NCI-H2029 (cell line): Measurements from ENCODE around the gene DOK5.

Experiments used
- DNase-seq: peaks from one replicate; lab custom pipeline; 2025; lab: John Stamatoyannopoulos, UW

DOK5 gene

GRCh38 chr20:54559890-54560289 is 84.5 kb downstream of the DOK5 start:
- DNase-seq, result no peak

GRCh38 chr20:54560357-54560756 is 85.0 kb downstream of the DOK5 start:
- DNase-seq, result no peak

- DNase-seq, result no peak
Observed at GRCh38 chr20:54565255-54565654, 89.9 kb downstream of the DOK5 start.

- no peak for DNase-seq
Observed at GRCh38 chr20:54566031-54566688, 90.8 kb downstream of the DOK5 start.

- no peak for DNase-seq
Observed at GRCh38 chr20:54570561-54570960, 95.2 kb downstream of the DOK5 start.

DNA sequence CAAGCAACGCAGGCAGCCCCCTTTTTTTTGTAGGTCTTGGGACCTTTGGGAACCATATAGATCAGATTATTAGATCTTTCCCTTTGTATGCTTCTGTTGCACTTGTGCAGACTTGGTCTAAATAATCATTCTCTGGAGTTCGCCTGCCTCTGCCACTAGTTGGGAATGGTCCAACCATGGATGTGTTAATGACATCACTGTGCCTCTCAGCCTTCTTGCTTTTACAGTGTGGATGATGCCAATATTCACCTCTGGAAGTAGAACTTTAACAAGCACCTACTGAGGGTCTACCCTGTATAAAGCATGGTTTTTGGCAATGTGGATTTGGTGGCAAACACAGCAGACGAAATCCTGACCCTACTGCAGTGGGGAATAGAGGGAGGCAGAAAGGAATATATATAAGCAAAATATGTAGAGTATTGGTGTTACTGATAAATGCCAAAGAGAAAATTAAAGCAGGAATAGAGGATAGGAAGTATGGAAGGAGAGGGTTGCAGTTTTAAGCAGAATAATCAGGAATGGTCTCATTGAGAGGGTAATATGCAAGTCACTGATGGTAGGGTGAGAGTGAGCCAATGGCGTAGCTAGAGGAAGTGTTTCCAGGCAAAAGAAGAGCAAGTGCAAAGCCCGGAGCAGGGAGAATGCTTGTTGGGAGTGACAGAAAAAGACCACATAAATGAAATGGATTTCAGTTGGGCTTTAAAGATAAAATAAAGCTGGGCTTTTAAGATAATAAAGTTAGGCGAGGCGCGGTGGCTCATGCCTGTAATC is 97.5 kb downstream of the DOK5 start:
- DNase-seq, result no peak

DNA sequence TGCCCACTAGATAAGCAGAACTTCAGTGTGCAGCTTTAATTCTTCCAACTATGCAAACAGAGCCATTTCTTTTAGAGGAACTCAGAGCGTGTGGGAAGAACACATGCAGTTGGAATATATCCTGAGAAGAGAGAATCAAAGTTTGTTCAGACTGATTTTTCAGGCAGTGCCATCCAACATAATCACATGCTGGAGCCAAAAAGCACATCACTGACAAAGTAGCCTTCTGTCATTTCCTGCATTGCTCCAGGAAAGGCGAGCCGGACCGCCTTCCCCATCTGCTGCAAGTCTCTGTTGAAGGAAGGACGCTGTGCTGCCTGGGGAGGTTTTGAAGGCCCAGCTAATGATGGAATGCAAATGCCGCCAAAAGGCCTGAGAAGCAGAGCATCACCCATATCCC is 98.4 kb downstream of the DOK5 start:
- no peak for DNase-seq

GRCh38 chr20:54576518-54576917 is 101.1 kb downstream of the DOK5 start:
- no peak for DNase-seq

DNA sequence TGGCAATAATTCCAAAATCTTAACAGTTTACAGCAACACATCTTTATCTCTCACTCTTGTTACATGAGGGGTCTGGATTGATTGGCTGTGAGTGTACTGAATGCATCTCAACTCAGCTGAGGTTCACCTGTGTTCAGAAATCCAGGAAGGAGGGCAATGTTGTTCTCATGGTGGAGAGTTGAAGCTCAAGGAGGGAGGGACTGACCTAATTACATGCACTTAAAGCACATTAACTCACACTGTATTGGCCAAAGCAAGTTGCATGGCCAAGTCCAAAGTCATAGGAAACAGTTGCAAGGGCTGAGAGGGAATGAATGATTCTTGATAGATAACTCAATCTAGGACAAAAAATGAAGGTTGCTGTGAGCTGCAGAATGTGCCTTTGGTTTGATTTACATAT is 102.2 kb downstream of the DOK5 start:
- DNase-seq, result no peak

GRCh38 chr20:54585217-54585616 is 109.8 kb downstream of the DOK5 start:
- DNase-seq, result no peak

GRCh38 chr20:54587408-54587807 is 112.0 kb downstream of the DOK5 start:
- no peak for DNase-seq

- no peak for DNase-seq
Observed at GRCh38 chr20:54589402-54590030, 114.1 kb downstream of the DOK5 start.

- DNase-seq, result no peak
Observed at GRCh38 chr20:54590856-54591255, 115.5 kb downstream of the DOK5 start.

DNA sequence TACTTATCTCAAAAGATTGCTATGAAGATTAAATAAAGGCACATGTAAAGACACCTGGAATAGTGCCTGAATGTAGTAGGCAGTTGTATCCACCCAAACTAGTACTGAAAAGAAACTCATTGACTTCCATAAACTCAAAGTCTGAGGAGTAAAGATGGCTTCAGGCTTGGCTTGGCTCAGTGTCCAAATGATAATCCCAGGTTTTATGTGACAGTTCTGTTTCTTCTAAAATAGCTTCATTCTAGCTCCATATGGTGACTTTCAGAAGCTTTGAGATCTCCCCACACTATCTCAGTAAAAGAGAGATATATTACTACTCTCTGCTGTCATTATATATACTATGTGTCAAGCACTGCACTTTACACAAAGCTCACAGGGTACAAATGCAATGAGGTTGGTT is 121.3 kb downstream of the DOK5 start:
- DNase-seq, result no peak

GRCh38 chr20:54598352-54598751 is 123.0 kb downstream of the DOK5 start:
- DNase-seq, result no peak

DNA sequence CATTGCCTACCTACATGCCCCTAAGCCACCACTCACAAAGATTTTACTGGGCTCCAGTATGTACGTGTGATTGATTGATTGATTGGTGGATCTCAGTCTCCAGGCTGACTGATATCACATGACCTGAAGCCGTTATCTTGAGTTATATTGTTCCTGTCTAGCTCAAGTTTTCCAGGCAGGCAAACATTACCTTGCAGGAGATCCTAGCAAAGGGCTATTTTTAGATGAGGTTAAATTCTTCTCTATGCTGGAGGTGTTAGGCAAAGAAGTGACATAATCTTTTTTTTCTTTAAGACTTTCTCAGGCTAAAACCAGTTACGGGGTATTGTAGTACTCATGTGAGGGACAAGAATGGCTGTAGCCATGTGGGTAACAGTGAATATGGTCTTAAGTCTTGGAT is 125.2 kb downstream of the DOK5 start:
- no peak for DNase-seq

GRCh38 chr20:54601831-54602515 is 126.6 kb downstream of the DOK5 start:
- DNase-seq, result no peak

GRCh38 chr20:54605319-54605718 is 129.9 kb downstream of the DOK5 start:
- DNase-seq, result no peak

DNA sequence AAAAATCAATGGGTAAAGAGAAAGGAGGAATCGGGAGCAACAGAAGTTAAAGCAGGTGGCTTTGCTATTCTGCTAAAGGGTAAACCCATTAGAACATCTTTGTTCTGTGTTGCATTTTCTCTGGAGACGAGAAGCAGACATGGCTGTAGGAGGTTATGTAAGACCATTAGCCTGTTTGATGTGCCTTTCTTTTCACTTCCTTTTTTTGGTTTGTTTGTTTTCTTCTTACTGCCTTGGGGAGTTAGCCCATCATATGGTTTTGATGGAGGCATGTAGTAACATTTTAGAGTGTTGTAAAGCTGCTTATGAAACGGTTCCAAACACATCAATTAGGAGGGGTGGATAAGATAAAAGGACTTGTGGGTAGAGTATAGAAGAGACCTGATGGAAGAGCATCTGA is 131.0 kb downstream of the DOK5 start:
- DNase-seq, result no peak

DNA sequence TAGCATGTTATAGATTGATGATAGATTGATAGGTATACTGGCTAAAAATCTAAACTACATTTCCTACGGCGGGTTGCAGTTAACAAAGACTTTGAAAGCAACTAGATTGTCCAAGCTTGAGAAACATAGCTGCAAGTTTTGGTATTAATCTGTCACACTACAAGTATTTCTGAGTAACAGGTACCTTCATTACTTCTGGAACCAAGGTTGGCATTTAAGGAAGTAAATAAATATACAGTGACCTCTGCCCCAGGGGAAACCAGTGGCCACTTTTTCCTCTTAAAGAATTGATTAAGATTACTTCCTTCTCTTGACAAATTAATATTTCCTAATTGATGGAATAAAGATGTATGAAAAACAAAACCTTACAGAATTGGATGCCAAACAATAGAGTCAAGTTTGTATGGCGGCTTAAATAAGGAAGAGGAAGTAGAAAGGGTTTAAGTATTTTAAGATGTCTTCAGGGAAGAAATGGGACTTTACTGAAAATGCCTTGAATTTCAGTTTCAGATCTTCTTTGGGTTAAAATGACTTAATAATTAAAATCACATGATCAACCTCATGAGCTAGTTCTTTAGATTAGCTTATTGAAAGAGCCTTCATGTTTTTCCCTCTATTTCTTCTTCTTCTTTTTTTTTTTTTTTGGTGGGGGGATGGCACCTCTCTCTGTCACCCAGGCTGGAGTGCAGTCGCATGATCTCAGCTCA is 132.8 kb downstream of the DOK5 start:
- no peak for DNase-seq

DNA sequence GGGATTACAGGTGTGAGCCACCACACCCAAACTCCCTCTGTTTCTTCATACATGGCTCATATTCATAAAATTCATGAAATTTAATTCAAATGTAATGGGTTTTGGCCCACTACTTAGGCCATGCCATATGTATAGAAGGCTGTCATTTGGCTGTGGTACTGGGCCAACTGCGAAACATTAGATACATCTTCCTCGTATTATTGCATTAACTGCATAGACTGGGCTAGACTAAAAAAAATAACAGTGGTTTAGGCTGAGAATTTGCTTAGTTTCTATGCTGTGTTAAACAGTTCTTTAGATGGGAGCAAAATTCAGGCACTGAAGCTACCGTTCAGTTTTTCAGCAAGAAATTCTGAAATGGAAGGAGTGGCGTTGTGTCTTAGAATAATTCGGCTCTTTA is 133.6 kb downstream of the DOK5 start:
- no peak for DNase-seq
